Measurements from ENCODE around the gene NCOA3.

GRCh38 chr20:47674145-47674544, 172.5 kb downstream of the NCOA3 start:
- TF ChIP-seq TARDBP (IDR thresholded peaks at IDR 0.05) (no peak), SP1 (IDR thresholded peaks at IDR 0.05) (no peak), FOXK2 (IDR thresholded peaks at IDR 0.05) (no peak), FOXA1 (IDR thresholded peaks at IDR 0.05) (no peak), L3MBTL2 (conservative IDR thresholded peaks at IDR 0.05) (no peak), SUZ12 (IDR thresholded peaks at IDR 0.05) (no peak), PKNOX1 (IDR thresholded peaks at IDR 0.05) (no peak), ZNF384 (IDR thresholded peaks at IDR 0.05) (no peak), FOXM1 (IDR thresholded peaks at IDR 0.05; ENCODE audit: borderline replicate concordance) (no peak), HDGF (IDR thresholded peaks at IDR 0.05; ENCODE audit: borderline replicate concordance) (no peak), ELF4 (IDR thresholded peaks at IDR 0.05) (no peak), BHLHE40 (IDR thresholded peaks at IDR 0.05; ENCODE audit: borderline replicate concordance) (no peak)
